ENCODE data around the gene ZNF729. TPM values are rescaled to one million over a fixed set of nuclear protein-coding genes. Genes with fewer than 3 reads are reported as not detected.

The ZNF729 gene
- total and polyA plus RNA-seq, 9 of the 15 experiments (the other 6 are each of a cell fraction or from before 2014, with no cell fraction given): not detected

GRCh38 chr19:22335716-22336115, 49.5 kb downstream of the ZNF729 start:
- no peak overlapping the region for H3K4me3 ChIP-seq
- no peaks in the 10 kb centered on the region for H3K4me1 ChIP-seq (replicated peaks in 1 of 2; ENCODE audit: control insufficient read depth in 2 of 2, insufficient read depth in 2 of 2, low read length in 2 of 2)
- BruUV-seq (replicated peaks): no TSS peak
- no peak overlapping the region for H2AFZ ChIP-seq (ENCODE audit: low read depth, low read length)
- ChIA-PET CTCF (ENCODE audit: low intra/inter-chr PET ratio) (no interaction called here), POLR2A (no interaction called here)
- DNase-seq (ENCODE audit: extremely low read depth in 1 of 4, low spot score in 3 of 4) (no peak), ATAC-seq (no peak), FAIRE-seq (no peak)
- H3K36me3 ChIP-seq (ENCODE audit: control insufficient read depth, insufficient read depth, low read length): no peaks in the 10 kb centered on the region
- WGBS (ENCODE audit: insufficient coverage, low coverage, missing lambda C conversion rate): 0% methylated on average over 2 of the region's 2 CpGs
- no peak overlapping the region for H3K4me2 ChIP-seq (ENCODE audit: insufficient read depth, low read length)
- in situ Hi-C loops (cut with MboI) (no loop called here), intact Hi-C loops (cut with micrococcal nuclease) (no loop called here)
- H3K9me1 ChIP-seq (ENCODE audit: control insufficient read depth, insufficient read depth, low read length): no peaks in the 10 kb centered on the region
- no peaks in the 10 kb centered on the region for H3K9me3 ChIP-seq (replicated peaks; ENCODE audit: control insufficient read depth, insufficient read depth, low read depth, low read length)
- H3K27ac ChIP-seq (ENCODE audit: extremely low read depth, low read depth, low read length): no peak overlapping the region
- no peak overlapping the region for H3K9ac ChIP-seq (ENCODE audit: insufficient read depth in 1 of 2, low read depth in 2 of 2, low read length in 2 of 2)
- no peaks in the 10 kb centered on the region for H4K20me1 ChIP-seq (replicated peaks; ENCODE audit: control insufficient read depth, insufficient read depth, low read length)
- no peaks in the 10 kb centered on the region for H3K79me2 ChIP-seq (ENCODE audit: control insufficient read depth, insufficient read depth, low read length)
- no peaks in the 10 kb centered on the region for H3K27me3 ChIP-seq (ENCODE audit: control insufficient read depth in 2 of 2, insufficient read depth in 2 of 2, low read length in 2 of 2)
- TF ChIP-seq TAF9B (IDR thresholded peaks at IDR 0.05; ENCODE audit: partially characterized antibody) (no peak), FOXO4 (CRISPR knock-in tag; IDR thresholded peaks at IDR 0.05) (no peak)

- WGBS (ENCODE audit: insufficient coverage, low coverage, missing lambda C conversion rate): 0% methylated on average over 2 of the region's 2 CpGs
- POLR2A ChIA-PET: no interaction called here
- no peaks in the 10 kb centered on the region for H3K36me3 ChIP-seq (ENCODE audit: control insufficient read depth, insufficient read depth, low read length)
- ATAC-seq (no peak), DNase-seq (ENCODE audit: extremely low read depth in 1 of 4, low spot score in 3 of 4) (no peak), FAIRE-seq (no peak)
- no peaks in the 10 kb centered on the region for H3K4me1 ChIP-seq (replicated peaks in 1 of 2; ENCODE audit: control insufficient read depth in 2 of 2, insufficient read depth in 2 of 2, low read length in 2 of 2)
- no peaks in the 10 kb centered on the region for H4K20me1 ChIP-seq (replicated peaks; ENCODE audit: control insufficient read depth, insufficient read depth, low read length)
- no peaks in the 10 kb centered on the region for H3K27me3 ChIP-seq (ENCODE audit: control insufficient read depth in 2 of 2, insufficient read depth in 2 of 2, low read length in 2 of 2)
- H3K27ac ChIP-seq (ENCODE audit: extremely low read depth, low read depth, low read length): no peak overlapping the region
- no peak overlapping the region for H3K4me3 ChIP-seq
- intact Hi-C loops (cut with micrococcal nuclease): no loop called here
- H2AFZ ChIP-seq (ENCODE audit: low read depth, low read length): no peak overlapping the region
- no peaks in the 10 kb centered on the region for H3K9me1 ChIP-seq (ENCODE audit: control insufficient read depth, insufficient read depth, low read length)
- in situ Hi-C loops (cut with MboI): no loop called here
- CTCF ChIA-PET (ENCODE audit: low intra/inter-chr PET ratio): no interaction called here
- no peak overlapping the region for H3K9ac ChIP-seq (ENCODE audit: insufficient read depth in 1 of 2, low read depth in 2 of 2, low read length in 2 of 2)
- BruUV-seq (replicated peaks): no TSS peak
- H3K79me2 ChIP-seq (ENCODE audit: control insufficient read depth, insufficient read depth, low read length): no peaks in the 10 kb centered on the region
- no peak overlapping the region for H3K4me2 ChIP-seq (ENCODE audit: insufficient read depth, low read length)
- no peaks in the 10 kb centered on the region for H3K9me3 ChIP-seq (replicated peaks; ENCODE audit: control insufficient read depth, insufficient read depth, low read depth, low read length)
- TF ChIP-seq ZKSCAN8 (CRISPR knock-in tag; IDR thresholded peaks at IDR 0.05) (no peak), GABPB1 (CRISPR knock-in tag; IDR thresholded peaks at IDR 0.05) (no peak), HEY1 (CRISPR knock-in tag; IDR thresholded peaks at IDR 0.05; ENCODE audit: borderline replicate concordance) (no peak)
These were observed 68.4 kb downstream of the ZNF729 start for GRCh38 chr19:22354665-22355064.
